Stimulated activated CD8-positive, alpha-beta memory T cell treated with anti-CD3 and anti-CD28 coated beads, Interleukin-15, amount 100 ng/mL, for 48 hours (primary cell): Measurements from ENCODE around the gene MTRF1.
"Not testable (repeated sequence)": the region's sequence is repeated elsewhere in the genome, so short reads cannot be mapped to it uniquely, and the experiment has no call there.

Experiments used
- DNase-seq, 2 donors: peaks; one replicate each; pipeline ENCODE4 v3.0.0-alpha.2; 2020; ENCODE audit warnings: low read depth in 2 of 2

MTRF1 gene

GRCh38 chr13:41177616-41178015 is 85.8 kb downstream of the MTRF1 start:
- DNase-seq, result no peak

DNA sequence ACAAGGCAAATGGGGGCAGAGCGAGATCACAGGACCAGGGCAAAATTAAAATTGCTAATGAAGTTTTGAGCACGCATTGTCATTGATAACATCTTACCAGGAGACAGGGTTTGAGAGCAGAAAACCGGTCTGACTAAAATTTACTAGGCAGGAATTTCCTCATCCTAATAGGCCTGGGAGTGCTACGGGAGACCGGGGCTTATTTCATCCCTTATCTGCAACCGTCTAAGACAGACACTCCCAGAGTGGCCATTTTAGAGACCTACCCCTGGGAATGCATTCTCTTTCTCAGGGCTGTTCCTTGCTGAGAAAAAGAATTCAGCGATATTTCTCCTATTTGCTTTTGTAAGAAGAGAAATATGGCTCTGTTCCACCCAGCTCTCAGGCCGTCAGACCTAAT is 87.8 kb downstream of the MTRF1 start:
- DNase-seq, result not testable (repeated sequence)
